Measurements from ENCODE around the gene HBZ.
"Not testable (repeated sequence)": the region's sequence is repeated elsewhere in the genome, so short reads cannot be mapped to it uniquely, and the experiment has no call there.

HBZ gene

DNA sequence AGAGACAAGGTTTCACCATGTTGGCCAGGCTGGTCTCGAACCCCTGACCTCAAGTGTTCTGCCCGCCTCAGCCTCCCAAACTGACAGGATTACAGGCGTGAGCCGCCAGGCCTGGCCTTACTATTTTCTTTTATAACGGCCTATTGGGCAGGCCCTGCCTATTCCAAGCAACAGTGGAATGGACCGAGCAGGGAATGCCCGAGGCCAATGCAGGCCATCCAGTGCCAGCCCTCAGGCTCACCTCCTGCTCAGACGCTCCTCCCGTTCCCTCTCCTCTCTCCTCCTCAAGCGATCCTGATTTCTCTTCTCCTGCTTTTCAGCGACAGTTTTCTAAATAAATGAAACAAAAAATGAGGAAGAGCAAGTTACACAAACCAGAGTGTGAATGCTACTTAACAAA lies 40.2 kb downstream of the HBZ start:
- DNase-seq (ENCODE audit: low read depth) = no peak
- no peak overlapping the region for H3K4me3 ChIP-seq (ENCODE audit: control insufficient read depth, low read depth, low read length)
- TF ChIP-seq, protein P1, sequence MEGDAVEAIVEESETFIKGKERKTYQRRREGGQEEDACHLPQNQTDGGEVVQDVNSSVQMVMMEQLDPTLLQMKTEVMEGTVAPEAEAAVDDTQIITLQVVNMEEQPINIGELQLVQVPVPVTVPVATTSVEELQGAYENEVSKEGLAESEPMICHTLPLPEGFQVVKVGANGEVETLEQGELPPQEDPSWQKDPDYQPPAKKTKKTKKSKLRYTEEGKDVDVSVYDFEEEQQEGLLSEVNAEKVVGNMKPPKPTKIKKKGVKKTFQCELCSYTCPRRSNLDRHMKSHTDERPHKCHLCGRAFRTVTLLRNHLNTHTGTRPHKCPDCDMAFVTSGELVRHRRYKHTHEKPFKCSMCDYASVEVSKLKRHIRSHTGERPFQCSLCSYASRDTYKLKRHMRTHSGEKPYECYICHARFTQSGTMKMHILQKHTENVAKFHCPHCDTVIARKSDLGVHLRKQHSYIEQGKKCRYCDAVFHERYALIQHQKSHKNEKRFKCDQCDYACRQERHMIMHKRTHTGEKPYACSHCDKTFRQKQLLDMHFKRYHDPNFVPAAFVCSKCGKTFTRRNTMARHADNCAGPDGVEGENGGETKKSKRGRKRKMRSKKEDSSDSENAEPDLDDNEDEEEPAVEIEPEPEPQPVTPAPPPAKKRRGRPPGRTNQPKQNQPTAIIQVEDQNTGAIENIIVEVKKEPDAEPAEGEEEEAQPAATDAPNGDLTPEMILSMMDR (IDR thresholded peaks at IDR 0.05; ENCODE audit: control insufficient read depth, insufficient read depth, low read depth, low read length, missing control alignments) = no peak

DNA sequence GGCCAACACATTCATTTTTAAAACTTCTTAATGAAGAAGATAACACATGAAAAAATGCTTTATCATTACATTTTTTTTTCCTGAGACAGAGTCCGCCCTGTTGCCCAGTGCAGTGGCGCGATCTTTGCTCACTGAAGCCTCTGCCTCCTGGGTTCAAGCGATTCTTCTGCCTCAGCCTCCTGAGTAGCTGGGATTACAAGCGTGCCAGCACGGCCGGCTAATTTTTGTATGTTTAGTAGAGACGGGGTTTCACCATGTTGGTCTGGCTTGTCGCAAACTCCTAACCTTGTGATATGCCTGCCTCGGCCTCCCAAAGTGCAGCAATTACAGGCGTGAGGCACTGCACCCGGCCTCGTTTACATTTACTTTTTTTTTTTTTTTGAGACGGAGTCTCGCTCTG lies 41.0 kb downstream of the HBZ start:
- no peak overlapping the region for H3K4me3 ChIP-seq (ENCODE audit: control insufficient read depth, low read depth, low read length)
- TF ChIP-seq, protein P1 (IDR thresholded peaks at IDR 0.05; ENCODE audit: control insufficient read depth, insufficient read depth, low read depth, low read length, missing control alignments) = no peak
- DNase-seq (ENCODE audit: low read depth) = no peak

DNA sequence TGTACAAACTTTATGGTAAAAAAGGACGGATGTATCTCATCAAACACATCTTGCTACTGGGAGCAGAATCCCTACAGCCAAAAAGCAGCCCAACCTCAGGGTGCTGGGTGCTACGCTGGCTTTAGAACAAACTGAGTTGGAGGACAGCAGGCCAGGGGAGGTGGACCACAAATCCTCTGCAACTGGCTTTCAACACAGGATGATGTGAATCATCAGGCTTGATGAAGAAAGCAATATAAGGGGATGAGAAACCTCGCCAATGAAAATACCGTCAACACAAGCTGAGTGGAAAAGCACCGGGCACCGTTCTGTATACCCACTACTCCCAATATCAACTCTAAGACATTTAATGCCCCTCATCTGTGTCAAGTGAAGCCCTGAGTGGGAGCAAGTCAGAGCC lies 42.1 kb downstream of the HBZ start:
- TF ChIP-seq, protein P1 (IDR thresholded peaks at IDR 0.05; ENCODE audit: control insufficient read depth, insufficient read depth, low read depth, low read length, missing control alignments) = no peak
- DNase-seq (ENCODE audit: low read depth) = no peak
- no peak overlapping the region for H3K4me3 ChIP-seq (ENCODE audit: control insufficient read depth, low read depth, low read length)

DNA sequence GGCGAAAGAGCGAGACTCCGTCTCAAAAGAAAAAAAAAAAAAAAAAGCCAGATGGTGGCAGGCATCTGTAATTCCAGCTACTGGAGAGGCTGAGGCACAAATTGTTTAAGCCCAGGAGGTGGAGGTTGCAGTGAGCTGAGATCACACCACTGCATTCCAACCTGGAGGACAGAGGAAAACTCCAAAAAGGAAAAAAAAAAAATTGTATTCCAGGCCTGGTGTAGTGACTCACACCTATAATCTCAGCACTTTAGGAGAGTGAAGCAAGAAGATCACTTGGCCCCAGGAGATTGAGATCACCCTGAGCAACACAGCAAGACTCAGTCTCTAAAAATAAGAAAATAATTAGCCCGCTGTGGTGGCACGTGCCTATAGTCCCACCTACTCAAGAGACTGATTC lies 47.9 kb downstream of the HBZ start:
- peak; percentile 52 for DNase-seq (ENCODE audit: low read depth)
- TF ChIP-seq, protein P1 (IDR thresholded peaks at IDR 0.05; ENCODE audit: control insufficient read depth, insufficient read depth, low read depth, low read length, missing control alignments) = no peak
- H3K4me3 ChIP-seq (ENCODE audit: control insufficient read depth, low read depth, low read length) = no peak overlapping the region

DNA sequence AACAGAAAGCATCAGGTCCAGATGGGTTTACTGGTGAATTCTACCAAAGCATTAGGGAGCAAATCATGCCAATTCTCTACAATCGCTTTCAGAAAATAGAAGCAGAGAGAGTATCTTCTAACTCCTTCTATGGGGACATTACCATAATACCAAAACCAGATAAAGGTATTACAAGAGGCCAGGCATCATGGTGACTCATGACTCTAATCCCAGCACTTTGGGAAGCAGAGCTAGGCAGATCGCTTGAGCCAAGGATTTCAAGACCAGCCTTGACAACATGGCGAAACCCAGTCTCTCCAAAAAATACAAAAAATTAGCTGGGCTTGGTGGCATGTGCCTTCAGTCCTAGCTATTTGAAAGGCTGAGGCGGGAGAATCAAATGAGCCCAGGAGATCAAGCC lies 50.8 kb downstream of the HBZ start:
- no peak for DNase-seq (ENCODE audit: low read depth)
- no peak overlapping the region for H3K4me3 ChIP-seq (ENCODE audit: control insufficient read depth, low read depth, low read length)
- TF ChIP-seq, protein P1 (IDR thresholded peaks at IDR 0.05; ENCODE audit: control insufficient read depth, insufficient read depth, low read depth, low read length, missing control alignments) = no peak

DNA sequence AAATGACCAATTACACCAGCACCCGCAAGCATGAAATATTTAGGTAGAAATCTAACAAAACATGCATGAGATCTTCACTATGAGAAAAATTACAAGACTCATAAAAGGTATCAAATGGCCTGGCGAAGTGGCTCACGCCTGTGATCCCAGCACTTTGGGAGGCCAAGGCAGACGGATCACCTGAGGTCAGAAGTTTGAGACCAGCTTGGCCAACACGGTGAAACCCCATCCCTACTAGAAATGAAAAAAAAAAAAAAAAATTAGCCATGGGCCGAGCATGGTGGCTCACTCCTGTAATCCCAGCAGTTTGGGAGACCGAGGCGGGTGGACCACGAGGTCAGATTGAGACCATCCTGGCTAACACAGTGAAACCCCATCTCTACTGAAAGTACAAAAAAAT lies 51.6 kb downstream of the HBZ start:
- H3K4me3 ChIP-seq (ENCODE audit: control insufficient read depth, low read depth, low read length); DNase-seq (ENCODE audit: low read depth): not testable (repeated sequence)

Measured in AG09309 (cell line).